Germinal center (tissue), 1 donor: ENCODE measurements around the gene SSBP4.

Experiments
- DNase-seq: peaks from one replicate; pipeline ENCODE4 v3.0.0; 2012; ENCODE audit warnings: mixed read lengths, low spot score

SSBP4 gene

DNA sequence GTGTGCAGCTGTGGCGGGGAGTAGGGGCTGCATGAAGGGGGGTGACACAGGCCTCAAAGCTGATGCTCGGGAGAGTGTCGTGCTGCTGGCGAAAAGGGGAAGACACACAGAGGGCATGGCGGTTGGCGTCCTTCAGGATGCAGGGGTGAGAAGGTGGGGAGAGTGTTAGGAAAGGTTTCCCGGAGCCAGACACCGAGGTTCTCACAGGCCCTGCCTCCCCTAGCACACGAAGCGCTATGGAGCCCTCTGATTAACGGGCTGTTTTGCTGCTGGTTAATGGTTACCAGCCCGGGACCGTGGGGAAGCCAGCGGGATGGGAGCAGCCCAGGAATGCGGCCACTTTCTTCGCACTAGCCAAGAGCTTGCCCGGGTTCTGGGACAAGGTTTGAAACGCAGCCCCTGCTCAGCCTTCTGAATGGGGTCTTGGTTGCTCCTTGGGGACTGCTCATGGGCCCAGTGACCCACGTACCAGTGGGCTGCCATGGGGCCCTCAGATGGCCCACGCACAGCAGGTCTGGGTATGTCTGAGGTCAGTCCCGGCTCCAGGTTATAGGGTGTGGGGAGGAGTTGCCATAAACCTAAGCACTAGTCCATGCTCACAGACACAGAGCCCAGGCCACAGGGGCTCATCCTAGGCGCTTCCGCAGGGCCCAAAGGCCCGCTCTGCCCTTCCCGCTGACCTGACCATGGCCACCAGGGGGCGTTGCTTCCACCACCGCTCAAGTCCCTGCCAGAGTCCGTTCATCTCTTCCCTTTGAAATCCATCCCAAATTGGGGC lies 50.1 kb downstream of the SSBP4 start:
- peak; percentile 65 for DNase-seq

DNA sequence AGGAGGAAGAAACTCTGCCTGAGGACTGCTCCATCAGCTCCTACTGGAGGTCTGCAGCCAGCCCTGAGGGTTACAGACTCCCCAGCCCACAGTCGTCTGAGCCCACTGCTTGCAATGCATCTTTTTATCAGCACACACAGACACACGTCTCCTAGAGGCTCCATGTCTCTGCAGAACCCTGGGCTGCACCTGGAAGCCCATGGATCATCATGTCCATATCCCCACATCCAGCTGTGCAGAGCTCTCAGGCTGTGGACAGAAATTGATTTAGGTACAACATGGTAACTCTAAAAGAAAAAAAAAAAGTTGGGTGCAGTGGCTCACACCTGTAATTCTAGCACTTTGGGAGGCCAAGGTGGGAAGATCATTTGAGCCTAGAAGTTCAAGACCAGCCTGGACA lies 51.6 kb downstream of the SSBP4 start:
- no peak for DNase-seq

DNA sequence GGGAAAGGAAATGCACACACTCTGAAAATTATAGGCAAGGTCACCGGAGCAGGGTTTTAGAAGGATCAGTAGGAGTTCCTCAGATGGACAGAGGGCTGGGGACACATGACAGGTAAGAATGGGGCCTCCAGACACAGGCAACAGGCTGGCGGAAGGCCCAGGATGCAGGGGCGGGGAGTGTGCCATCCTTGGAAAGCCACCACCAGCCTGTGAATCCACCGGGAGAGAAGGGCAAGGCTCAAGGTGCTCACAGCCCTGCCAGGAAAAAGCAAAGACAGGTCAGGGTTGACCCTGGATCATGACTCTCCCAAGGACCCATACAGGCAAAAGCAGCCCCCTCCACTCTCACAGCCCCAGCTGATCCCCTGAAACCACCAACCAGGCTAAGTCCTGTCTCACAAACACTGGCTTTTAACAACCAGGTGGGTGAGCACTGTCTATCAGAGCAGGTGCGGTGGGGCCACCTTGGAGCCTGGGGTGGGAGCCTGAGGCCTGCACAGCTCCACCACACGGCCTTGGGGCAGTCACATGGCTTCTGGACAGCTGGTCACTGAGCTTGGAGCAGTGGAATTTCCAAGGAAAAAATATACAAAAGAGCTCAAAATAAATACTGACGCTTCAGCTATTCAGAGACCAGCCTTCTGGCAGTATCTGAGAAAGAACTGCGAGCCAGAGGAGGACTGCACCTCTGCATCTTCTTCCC lies 54.0 kb downstream of the SSBP4 start:
- no peak for DNase-seq

- no peak for DNase-seq
These were observed 54.5 kb downstream of the SSBP4 start for GRCh38 chr19:18473706-18474087.

- DNase-seq, result no peak
These were observed 55.2 kb downstream of the SSBP4 start for GRCh38 chr19:18474366-18474887.

DNA sequence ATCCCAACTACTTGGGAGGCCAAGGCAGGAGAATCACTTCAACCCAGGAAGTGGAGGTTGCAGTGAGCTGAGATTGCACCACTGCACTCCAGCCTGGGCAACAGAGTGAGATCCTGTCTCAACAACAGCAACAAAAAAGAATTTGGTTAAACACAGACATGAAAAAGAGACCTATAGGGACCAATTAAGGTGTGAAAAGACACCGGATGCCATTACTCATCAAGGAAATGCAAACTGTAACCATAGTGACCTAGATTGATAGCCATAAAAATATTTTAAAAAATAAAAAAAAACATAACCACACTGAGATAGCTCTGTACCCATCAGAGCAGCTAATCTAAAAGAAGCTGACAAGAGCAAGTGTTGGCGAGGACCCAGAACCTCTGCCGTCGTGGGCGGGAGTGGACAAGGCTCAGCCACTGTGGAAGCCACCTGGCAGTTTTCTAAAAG lies 55.8 kb downstream of the SSBP4 start:
- DNase-seq, result no peak

DNA sequence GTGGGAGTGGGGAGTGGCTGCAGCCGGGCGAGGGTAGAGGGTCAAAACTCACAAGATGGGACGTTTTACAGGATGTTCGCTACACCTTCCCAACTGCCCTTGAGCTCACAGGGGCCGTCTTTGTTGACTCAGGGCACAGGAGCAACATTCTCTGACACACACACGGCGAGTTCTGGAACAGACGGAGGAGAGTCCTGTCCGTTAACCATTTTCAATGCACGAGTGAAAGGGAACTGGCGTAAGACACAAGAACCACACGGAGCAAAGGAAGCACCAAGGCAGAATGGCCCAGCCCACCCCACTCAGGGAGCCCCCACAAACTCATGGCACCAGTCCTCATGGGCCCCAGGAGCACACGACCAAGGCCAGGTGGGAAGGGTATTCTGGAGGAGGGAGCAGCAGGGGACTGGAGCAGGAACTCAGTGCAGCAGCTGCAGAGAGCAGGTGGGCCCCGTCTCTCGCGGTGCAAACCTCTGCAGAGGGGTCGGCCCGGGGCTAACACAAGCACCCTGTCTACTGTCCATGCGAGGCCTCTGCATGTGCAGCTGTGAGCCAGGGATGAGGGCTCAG lies 56.6 kb downstream of the SSBP4 start:
- no peak for DNase-seq

GRCh38 chr19:18476507-18477041 lies 57.4 kb downstream of the SSBP4 start:
- no peak for DNase-seq

DNA sequence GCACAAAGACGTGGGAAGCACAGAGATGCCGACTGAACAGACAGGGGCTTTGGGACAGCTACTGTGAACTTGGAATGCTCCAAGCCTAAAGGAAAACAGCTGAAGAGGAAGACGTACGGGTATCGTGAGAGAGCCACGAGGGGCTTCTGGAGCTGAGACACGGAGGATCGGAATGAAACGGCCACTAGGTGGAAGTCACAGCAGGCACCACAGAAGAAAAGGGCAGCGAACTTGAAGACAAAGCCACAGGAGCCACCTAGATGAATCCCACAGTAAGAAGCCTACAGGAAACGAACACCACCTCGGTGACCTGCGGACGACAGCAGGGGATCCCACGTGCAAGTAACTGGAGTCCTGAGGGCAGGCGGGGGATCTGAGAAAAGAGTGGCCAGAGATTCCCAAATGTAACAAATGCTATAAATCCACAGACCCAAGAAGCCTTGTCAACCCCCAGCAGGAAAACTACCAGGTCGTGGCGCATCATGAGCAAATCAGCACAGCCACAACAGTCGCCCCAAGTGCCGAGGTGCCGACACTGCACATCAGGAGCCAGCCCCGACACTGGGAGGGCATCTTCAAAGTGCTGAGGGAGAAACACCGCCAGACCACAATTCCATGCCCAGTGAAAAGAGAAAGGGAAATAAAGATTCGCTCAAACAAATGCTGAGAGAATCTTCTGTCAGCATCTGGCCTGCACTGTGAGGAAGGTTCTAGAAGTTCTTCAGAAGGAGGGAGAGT lies 58.0 kb downstream of the SSBP4 start:
- no peak for DNase-seq

GRCh38 chr19:18477974-18478373 lies 58.8 kb downstream of the SSBP4 start:
- no peak for DNase-seq

DNA sequence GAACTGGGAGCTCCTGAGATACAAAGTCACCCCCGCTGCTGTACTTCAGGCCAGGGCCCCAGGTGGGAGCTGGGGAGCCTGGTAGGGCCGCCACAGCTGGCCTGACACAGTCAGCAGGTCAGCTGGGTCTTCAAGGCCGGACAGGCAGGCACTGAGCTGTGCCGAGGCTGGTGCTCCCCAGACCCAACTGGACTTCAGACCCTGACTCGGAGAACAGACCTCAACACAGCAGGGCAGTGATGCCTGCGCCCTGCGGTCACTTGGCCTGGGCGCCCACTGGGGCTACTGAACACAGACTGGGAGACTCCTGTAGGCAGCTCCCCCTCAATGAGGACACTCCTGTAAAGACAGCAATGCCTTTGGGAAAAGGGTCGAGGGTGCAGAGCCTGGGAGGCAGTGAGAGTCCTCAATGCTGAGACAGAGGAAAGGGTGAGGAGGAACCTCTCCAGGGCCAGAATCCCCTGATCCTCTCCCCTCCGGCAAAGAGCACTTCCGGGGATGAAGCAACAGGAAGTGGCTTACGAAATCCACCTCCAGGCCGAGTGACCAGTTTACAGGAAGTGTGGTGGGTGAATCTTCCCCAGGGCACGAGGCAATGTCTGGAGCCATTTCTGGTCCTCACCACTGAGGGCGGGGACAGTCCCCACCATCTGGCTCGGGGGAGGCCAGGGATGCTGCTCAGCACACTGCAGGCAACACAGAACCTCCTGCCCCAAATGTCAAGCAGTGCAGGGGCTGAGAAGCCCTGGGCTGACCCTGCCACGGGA lies 59.5 kb downstream of the SSBP4 start:
- peak; percentile 65 for DNase-seq

DNA sequence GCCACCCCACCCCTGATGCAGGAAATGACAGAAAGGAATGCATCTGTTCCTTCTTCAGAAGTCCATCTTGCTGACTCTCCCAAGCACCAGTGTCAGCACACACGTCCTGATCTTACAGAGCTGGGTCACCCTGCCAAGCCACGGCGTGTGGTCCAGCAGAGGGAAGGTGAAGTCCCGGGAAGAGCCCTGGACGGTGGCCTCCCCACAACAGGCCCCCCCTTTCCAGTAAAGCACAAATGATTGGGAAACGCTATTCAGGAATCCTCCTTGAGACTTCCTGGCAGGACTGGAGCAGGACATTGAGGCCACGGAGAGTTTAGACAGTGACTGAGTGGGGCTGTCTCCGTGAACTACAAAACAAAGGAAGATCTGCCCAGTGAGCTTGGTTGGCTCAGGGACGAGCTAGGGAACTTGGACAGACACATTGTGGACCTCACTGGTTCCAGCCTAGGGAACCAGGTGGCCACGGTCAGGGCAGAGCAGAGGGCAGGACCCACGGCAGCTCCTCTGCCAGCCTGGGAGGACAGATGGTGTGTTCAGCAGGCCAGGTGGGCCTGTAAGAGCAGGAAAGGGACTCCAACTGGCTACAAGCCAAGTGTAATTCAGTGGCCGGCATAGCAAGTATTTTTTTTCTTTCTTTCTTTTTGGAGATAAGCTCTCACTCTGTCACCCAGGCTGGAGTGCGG lies 61.0 kb downstream of the SSBP4 start:
- DNase-seq, result no peak

DNA sequence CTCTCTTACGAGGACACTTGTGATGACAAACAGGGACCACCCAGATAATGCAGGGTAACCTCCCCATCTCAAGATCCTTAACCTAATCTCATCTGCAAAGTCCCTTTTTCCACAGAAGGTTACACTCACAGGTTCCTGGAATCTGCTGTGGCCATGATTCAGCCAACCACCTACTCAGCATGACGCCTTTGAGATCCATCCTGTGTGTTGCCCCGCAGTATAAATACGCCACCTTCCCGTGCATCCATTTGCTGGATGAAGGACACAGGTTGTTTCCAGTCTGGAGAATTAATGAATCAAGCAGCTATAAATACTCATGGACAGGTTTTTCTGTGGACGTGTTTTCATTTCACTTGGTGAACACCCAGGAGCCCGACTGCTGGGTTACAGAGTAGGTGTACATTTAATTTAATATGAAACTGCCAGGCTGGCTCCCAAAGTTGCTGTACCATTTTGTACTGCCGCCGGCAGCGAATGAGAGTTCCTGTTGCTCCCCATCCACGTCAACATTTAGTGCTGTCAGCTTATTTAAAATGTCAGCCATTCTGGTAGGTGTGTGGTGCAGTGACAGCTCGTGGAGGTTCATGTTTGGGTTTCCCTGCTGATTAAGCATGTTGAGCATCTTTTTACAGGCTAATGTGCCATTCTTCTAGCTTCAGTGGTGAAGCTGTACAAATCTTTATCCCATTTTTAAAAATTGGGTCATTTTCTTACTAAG lies 62.5 kb downstream of the SSBP4 start:
- DNase-seq, result no peak

DNA sequence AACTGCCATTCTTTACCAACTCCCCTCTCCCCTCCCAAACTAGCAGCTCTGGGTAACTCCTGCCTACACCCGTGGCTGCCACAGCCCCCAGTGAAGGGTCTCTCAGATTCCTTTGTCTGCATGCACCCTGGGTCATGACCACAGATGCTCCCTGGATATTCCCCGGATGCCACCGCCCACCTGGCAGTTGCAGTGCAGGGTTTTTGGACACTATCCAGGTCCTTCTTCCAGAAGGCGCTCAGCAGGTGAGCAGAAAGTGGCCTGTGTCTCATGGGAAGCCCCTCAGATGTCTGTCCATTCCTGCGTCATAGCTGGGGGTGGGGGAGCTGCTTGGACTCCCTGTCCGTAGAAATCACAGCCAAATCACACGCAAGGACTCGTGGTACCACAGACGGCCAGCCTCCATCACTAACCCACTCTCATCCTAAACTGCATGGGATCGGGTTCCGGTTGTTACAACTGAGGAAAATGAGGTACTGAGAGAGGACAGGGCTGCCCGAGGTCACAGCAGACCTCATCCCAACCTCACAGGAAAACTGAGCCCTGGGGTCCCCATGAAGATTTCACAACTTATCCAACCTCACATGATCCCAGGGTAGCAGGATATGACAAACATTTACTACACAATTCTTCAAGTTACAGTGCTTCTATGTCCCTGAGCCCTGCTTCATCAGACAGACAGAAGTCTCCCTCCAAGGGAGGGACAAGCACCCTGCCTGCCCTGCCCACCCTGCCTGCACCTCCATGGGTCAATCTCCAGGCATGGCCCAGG lies 64.1 kb downstream of the SSBP4 start:
- no peak for DNase-seq
